NCI-H1092 (cell line): ENCODE data around the gene DMD.

Source experiments
- DNase-seq: peaks from one replicate; lab custom pipeline; 2025; lab: John Stamatoyannopoulos, UW

Gene DMD

GRCh38 chrX:31114858-31115257, 2096.5 kb downstream of the DMD start:
- DNase-seq, result no peak

GRCh38 chrX:31112226-31112999, 2098.9 kb downstream of the DMD start:
- no peak for DNase-seq

GRCh38 chrX:31110657-31111056, 2100.7 kb downstream of the DMD start:
- DNase-seq, result no peak

GRCh38 chrX:31099536-31100090, 2111.7 kb downstream of the DMD start:
- no peak for DNase-seq

GRCh38 chrX:31098079-31098478, 2113.3 kb downstream of the DMD start:
- DNase-seq, result no peak

- no peak for DNase-seq
Observed at GRCh38 chrX:31093639-31093975, 2117.7 kb downstream of the DMD start.

GRCh38 chrX:31092970-31093638, 2118.2 kb downstream of the DMD start:
- no peak for DNase-seq

- no peak for DNase-seq
Observed at GRCh38 chrX:31092476-31092875, 2118.9 kb downstream of the DMD start.

- DNase-seq, result no peak
Observed at GRCh38 chrX:31091819-31092218, 2119.5 kb downstream of the DMD start.

GRCh38 chrX:31074522-31074921, 2136.8 kb downstream of the DMD start:
- DNase-seq, result no peak

GRCh38 chrX:31071725-31072124, 2139.6 kb downstream of the DMD start, which contains the start of gene FTHL17:
Gene FTHL17 (minus strand): TSS chrX:31072041. CDS start chrX:31071953, 88 bp downstream.
- no peak for DNase-seq

- no peak for DNase-seq
Observed at GRCh38 chrX:31071262-31071661, 2140.1 kb downstream of the DMD start.

- no peak for DNase-seq
Observed at GRCh38 chrX:31070057-31070468, 2141.3 kb downstream of the DMD start.
